Measurements from ENCODE around the gene PI16. TPM values are rescaled to one million over a fixed set of nuclear protein-coding genes. Genes with fewer than 3 reads are reported as not detected.

The PI16 gene
- total and polyA plus RNA-seq, 2 experiments from 2014 or later = 0.50 TPM; not detected in 1

GRCh38 chr6:36980129-36980528 lies 25.6 kb downstream of the PI16 start:
- H3K27ac ChIP-seq (ENCODE audit: low read depth) = peak overlapping the region; percentile 72; the same call in 1 of the 2 replicates
- H3K4me1 ChIP-seq (ENCODE audit: insufficient read depth) = peaks cover 50% of the 10 kb centered on the region
- peaks cover 70% of the 10 kb centered on the region for H3K79me2 ChIP-seq (replicated peaks; ENCODE audit: insufficient read depth)
- H4K20me1 ChIP-seq (replicated peaks; ENCODE audit: insufficient read depth) = peaks cover 64% of the 10 kb centered on the region
- H3K27me3 ChIP-seq (ENCODE audit: insufficient read depth) = no peaks in the 10 kb centered on the region
- Mint-ChIP-seq H3K36me3 (ENCODE audit: low read depth) (peaks cover 39% of the 10 kb centered on the region), H3K9me3 (no peaks in the 10 kb centered on the region), H3K4me3 (peak overlapping the region; percentile 8; the same call in 1 of the 3 replicates), H3K27me3 (ENCODE audit: insufficient read depth, low read depth, poor library complexity) (peaks cover 7% of the 10 kb centered on the region), H3K4me1 (peaks cover 33% of the 10 kb centered on the region), H3K27ac (peak overlapping the region; percentile 58)
- ATAC-seq (no peak), DNase-seq (ENCODE audit: low spot score) (no peak)
- no peak for TF ChIP-seq POLR2AphosphoS5 (IDR thresholded peaks at IDR 0.05; ENCODE audit: low read depth)
- H3K9me2 ChIP-seq (ENCODE audit: insufficient read depth) = no peaks in the 10 kb centered on the region
- no peak overlapping the region; the same call in 1 of the 2 replicates for H3K4me2 ChIP-seq
- no peak overlapping the region for H3K4me3 ChIP-seq
- no peak overlapping the region for H2AFZ ChIP-seq
- H3K36me3 ChIP-seq (ENCODE audit: insufficient read depth) = peaks cover 26% of the 10 kb centered on the region
- peaks cover 4% of the 10 kb centered on the region; the same call in 1 of the 2 replicates for H3F3A ChIP-seq (replicated peaks; ENCODE audit: low read depth)

GRCh38 chr6:36980876-36981619 lies 26.5 kb downstream of the PI16 start:
- peak overlapping the region; percentile 58 for H3K27ac Mint-ChIP-seq
- Histone ChIP-seq H3K36me3 (ENCODE audit: insufficient read depth) (peaks cover 17% of the 10 kb centered on the region), H2AFZ (no peak overlapping the region), H3K27ac (ENCODE audit: low read depth) (peak overlapping the region; percentile 72; the same call in 1 of the 2 replicates), H3F3A (replicated peaks; ENCODE audit: low read depth) (peaks cover 4% of the 10 kb centered on the region; the same call in 1 of the 2 replicates), H3K27me3 (ENCODE audit: insufficient read depth) (no peaks in the 10 kb centered on the region), H4K20me1 (replicated peaks; ENCODE audit: insufficient read depth) (peaks cover 64% of the 10 kb centered on the region), H3K4me2 (peak overlapping the region; percentile 57; the same call in 1 of the 2 replicates), H3K4me3 (no peak overlapping the region), H3K79me2 (replicated peaks; ENCODE audit: insufficient read depth) (peaks cover 78% of the 10 kb centered on the region), H3K9me2 (ENCODE audit: insufficient read depth) (no peaks in the 10 kb centered on the region), H3K4me1 (ENCODE audit: insufficient read depth) (peaks cover 50% of the 10 kb centered on the region)
- peak; percentile 41 for ATAC-seq
- DNase-seq (ENCODE audit: low spot score) = peak; percentile 73
- TF ChIP-seq EZH2phosphoT487 (IDR thresholded peaks at IDR 0.05; ENCODE audit: unreplicated experiment) (no peak), CTCF (conservative IDR thresholded peaks at IDR 0.05; ENCODE audit: low read depth in 2 of 2) (peak; percentile 41 to 45)
- H3K9me3 Mint-ChIP-seq = no peaks in the 10 kb centered on the region
- peaks cover 32% of the 10 kb centered on the region for H3K36me3 Mint-ChIP-seq (ENCODE audit: low read depth)
- peaks cover 9% of the 10 kb centered on the region for H3K27me3 Mint-ChIP-seq (ENCODE audit: insufficient read depth, low read depth, poor library complexity)
- no peak overlapping the region; the same call in 2 of the 3 replicates for H3K4me3 Mint-ChIP-seq
- peaks cover 33% of the 10 kb centered on the region for H3K4me1 Mint-ChIP-seq

GRCh38 chr6:36983538-36983937 lies 29.0 kb downstream of the PI16 start:
- H3K9me2 ChIP-seq (ENCODE audit: insufficient read depth) = no peaks in the 10 kb centered on the region
- H3K4me3 ChIP-seq = peak overlapping the region; percentile 90; the same call in 1 of the 2 replicates
- H3K27me3 Mint-ChIP-seq (ENCODE audit: insufficient read depth, low read depth, poor library complexity) = peaks cover 10% of the 10 kb centered on the region
- no peak overlapping the region for H3K27ac Mint-ChIP-seq
- DNase-seq (ENCODE audit: low spot score) (no peak), ATAC-seq (no peak)
- peaks cover 7% of the 10 kb centered on the region; the same call in 2 of the 3 replicates for H3K36me3 Mint-ChIP-seq (ENCODE audit: low read depth)
- peaks cover 60% of the 10 kb centered on the region for H3K4me1 ChIP-seq (ENCODE audit: insufficient read depth)
- no peaks in the 10 kb centered on the region for H3K27me3 ChIP-seq (ENCODE audit: insufficient read depth)
- peak overlapping the region; percentile 98 for H3K4me2 ChIP-seq
- H3K4me1 Mint-ChIP-seq = peaks cover 38% of the 10 kb centered on the region
- no peak overlapping the region for H2AFZ ChIP-seq
- peaks cover 3% of the 10 kb centered on the region; the same call in 1 of the 2 replicates for H3F3A ChIP-seq (replicated peaks; ENCODE audit: low read depth)
- no peak overlapping the region for H3K4me3 Mint-ChIP-seq
- H3K79me2 ChIP-seq (replicated peaks; ENCODE audit: insufficient read depth) = peaks cover 77% of the 10 kb centered on the region
- H3K27ac ChIP-seq (ENCODE audit: low read depth) = peak overlapping the region; percentile 26; the same call in 1 of the 2 replicates
- peaks cover 57% of the 10 kb centered on the region for H4K20me1 ChIP-seq (replicated peaks; ENCODE audit: insufficient read depth)
- H3K36me3 ChIP-seq (ENCODE audit: insufficient read depth) = peaks cover 6% of the 10 kb centered on the region; the same call in 1 of the 2 replicates
- H3K9me3 Mint-ChIP-seq = no peaks in the 10 kb centered on the region; the same call in 2 of the 3 replicates
- no peak for TF ChIP-seq ZNF462 (CRISPR knock-in tag; IDR thresholded peaks at IDR 0.05)

All from GM23338 (cell line).